CD14-positive monocyte (primary cell): ENCODE results near the gene BRDT. TPM values are rescaled to one million over a fixed set of nuclear protein-coding genes. Genes with fewer than 3 reads are reported as not detected.

Experiments
- DNase-seq, 3 donors: peaks; one replicate each; pipeline ENCODE4 v3.0.0-alpha.2; 2011 to 2022
- H2AFZ ChIP-seq: 2 replicates; pipeline ENCODE4 v1.6.0; 2012; ENCODE audit warnings: mild to moderate bottlenecking, low read depth, low read length, inconsistent platforms; ENCODE audit not compliant: insufficient read depth, poor library complexity, severe bottlenecking
- H3K27ac ChIP-seq, 2 donors: 1 replicate in 1 of 2; 2 replicates in 1 of 2; pipeline ENCODE4 v1.5.1; 2012 to 2013; ENCODE audit warnings: low read length in 2 of 2, control low read depth in 1 of 2, inconsistent platforms in 1 of 2, low read depth in 1 of 2, mild to moderate bottlenecking in 1 of 2
- H3K27me3 ChIP-seq, 2 donors: one replicate each; pipeline versions ENCODE4 v1.6.0 to v1.6.1; 2011 to 2013; ENCODE audit warnings: low read length in 2 of 2; ENCODE audit not compliant: control insufficient read depth in 2 of 2, insufficient read depth in 2 of 2
- H3K36me3 ChIP-seq, 2 donors: replicated peaks in 1 of 2; 1 replicate in 1 of 2; 2 replicates in 1 of 2; pipeline versions ENCODE4 v1.5.1 to v1.6.1; 2012 to 2013; ENCODE audit warnings: low read length in 2 of 2, control low read depth in 1 of 2, inconsistent platforms in 1 of 2, mild to moderate bottlenecking in 1 of 2; ENCODE audit not compliant: insufficient read depth in 2 of 2, control insufficient read depth in 1 of 2
- H3K4me1 ChIP-seq, 2 donors: 1 replicate in 1 of 2; 2 replicates in 1 of 2; pipeline versions ENCODE4 v1.5.1 to v1.6.1; 2012 to 2013; ENCODE audit warnings: low read length in 2 of 2, control low read depth in 1 of 2, inconsistent platforms in 1 of 2, mild to moderate bottlenecking in 1 of 2, moderate library complexity in 1 of 2; ENCODE audit not compliant: insufficient read depth in 2 of 2, control insufficient read depth in 1 of 2
- H3K4me2 ChIP-seq: replicated peaks from 2 replicates; pipeline ENCODE3; 2012; ENCODE audit warnings: low read length, moderate library complexity, mild to moderate bottlenecking; ENCODE audit not compliant: poor library complexity, severe bottlenecking; ENCODE audit errors: extremely low read depth
- H3K4me3 ChIP-seq, 3 experiments: fragments of 200-600 bp in 1 of 3; sonication (generic) in 1 of 3; replicated peaks in 1 of 3; 1 replicate in 2 of 3; 2 replicates in 1 of 3; pipeline ENCODE4 v1.5.1; 2011 to 2013; ENCODE audit warnings: low read length in 3 of 3, mild to moderate bottlenecking in 3 of 3, control low read depth in 2 of 3, low read depth in 2 of 3, inconsistent platforms in 1 of 3, moderate library complexity in 1 of 3
- H3K79me2 ChIP-seq: 2 replicates; pipeline ENCODE4 v1.6.0; 2012; ENCODE audit warnings: mild to moderate bottlenecking, control low read depth, inconsistent platforms, low read length, moderate library complexity; ENCODE audit not compliant: insufficient read depth
- H3K9ac ChIP-seq: 2 replicates; pipeline ENCODE4 v1.6.0; 2017; ENCODE audit warnings: low read length, mild to moderate bottlenecking; ENCODE audit not compliant: insufficient read depth, poor library complexity, severe bottlenecking
- H3K9me3 ChIP-seq, 2 donors: replicated peaks in 1 of 2; 1 replicate in 1 of 2; 2 replicates in 1 of 2; pipeline versions ENCODE4 v1.5.1 to v1.6.1; 2012 to 2013; ENCODE audit warnings: low read length in 2 of 2, control low read depth in 1 of 2; ENCODE audit not compliant: control insufficient read depth in 1 of 2, insufficient read depth in 1 of 2
- H4K20me1 ChIP-seq: 2 replicates; pipeline ENCODE4 v1.6.0; 2012; ENCODE audit warnings: mild to moderate bottlenecking, low read length, control low read depth, moderate library complexity; ENCODE audit not compliant: insufficient read depth
- H3K27ac Mint-ChIP-seq, 7 donors: one replicate each; pipeline ENCODE4 v1.8.0; 2020; ENCODE audit warnings: mild to moderate bottlenecking in 7 of 7, mixed read lengths in 7 of 7, moderate library complexity in 6 of 7, inconsistent platforms in 2 of 7
- H3K27me3 Mint-ChIP-seq, 3 donors: one replicate each; pipeline ENCODE4 v1.8.0; 2021 to 2022; ENCODE audit warnings: low read depth in 3 of 3, mild to moderate bottlenecking in 3 of 3, mixed read lengths in 3 of 3, moderate library complexity in 3 of 3, inconsistent platforms in 1 of 3
- H3K36me3 Mint-ChIP-seq, 2 donors: one replicate each; pipeline ENCODE4 v1.8.0; 2020; ENCODE audit warnings: mixed read lengths in 2 of 2, inconsistent platforms in 1 of 2, mild to moderate bottlenecking in 1 of 2
- H3K4me1 Mint-ChIP-seq: one replicate; pipeline ENCODE4 v1.8.0; 2020; ENCODE audit warnings: mild to moderate bottlenecking, mixed read lengths
- H3K4me3 Mint-ChIP-seq, 2 donors: one replicate each; pipeline ENCODE4 v1.8.0; 2020; ENCODE audit warnings: mild to moderate bottlenecking in 2 of 2, mixed read lengths in 2 of 2, moderate library complexity in 1 of 2
- H3K9me3 Mint-ChIP-seq, 7 donors: one replicate each; pipeline ENCODE4 v1.8.0; 2020 to 2022; ENCODE audit warnings: mixed read lengths in 7 of 7, mild to moderate bottlenecking in 6 of 7, moderate library complexity in 6 of 7, inconsistent platforms in 2 of 7
- CTCF ChIP-seq: fragments of 200-600 bp; IDR thresholded peaks from one replicate; pipeline ENCODE4 v1.8.0; 2022; ENCODE audit warnings: antibody characterized with exemption, mild to moderate bottlenecking
- WGBS: methylation state at CpG from one replicate; pipeline ENCODE4 v1.1.5; 2013; ENCODE audit warnings: missing lambda C conversion rate; ENCODE audit not compliant: insufficient coverage; 5-methylcytosine and 5-hydroxymethylcytosine counted together
- intact Hi-C, 2 donors: fragments of 100-400 bp; cut with micrococcal nuclease; formaldehyde crosslinking; loops; one replicate each; pipeline versions ENCODE4 v1.15.0 to v1.15.1; 2023
- polyA plus RNA-seq, 3 donors: library from polyadenylated mRNA; depleted of rRNA in 1 of 3; unstranded in 2 of 3; stranded (reverse) in 1 of 3; fragments of 300-500 nt in 2 of 3; fragments of >200 nt in 1 of 3; fragmentation: Illumina TruSeq in 2 of 3; gene quantifications; 1 replicate in 2 of 3; 2 replicates in 1 of 3; pipeline ENCODE4 v1.2.3, GENCODE V29; 2012 to 2021

BRDT gene
- polyA plus RNA-seq, 3 donors = not detected

GRCh38 chr1:91928026-91928425, 21.2 kb upstream of the BRDT start:
- intact Hi-C loops = loop anchor here (5.0 kb wide), 3 partner anchors 416 to 761 kb away; no protein-coding TSS in a partner anchor
- no peaks in the 10 kb centered on the region for H3K9me3 ChIP-seq
- no peak overlapping the region for H3K4me2 ChIP-seq
- no peaks in the 10 kb centered on the region for H3K36me3 ChIP-seq
- no peak overlapping the region for H3K9ac ChIP-seq
- H4K20me1 ChIP-seq = no peaks in the 10 kb centered on the region
- H3K4me1 Mint-ChIP-seq = no peaks in the 10 kb centered on the region
- no peaks in the 10 kb centered on the region for H3K36me3 Mint-ChIP-seq
- H3K27ac ChIP-seq = no peak overlapping the region
- no peak for DNase-seq
- H3K4me1 ChIP-seq = no peaks in the 10 kb centered on the region
- H3K27me3 ChIP-seq = no peaks in the 10 kb centered on the region
- H3K4me3 Mint-ChIP-seq = no peak overlapping the region
- H3K27me3 Mint-ChIP-seq = peaks cover 1 to 3% (median 2%) of the 10 kb centered on the region in 3 donors
- no peak overlapping the region for H3K27ac Mint-ChIP-seq
- no peak overlapping the region for H3K4me3 ChIP-seq
- H3K9me3 Mint-ChIP-seq = no peaks in the 10 kb centered on the region
- no peak overlapping the region for H2AFZ ChIP-seq
- H3K79me2 ChIP-seq = no peaks in the 10 kb centered on the region
- WGBS = 94% methylated on average over 2 of the region's 2 CpGs
- no peak for TF ChIP-seq CTCF

- Histone ChIP-seq H3K79me2 (no peaks in the 10 kb centered on the region), H4K20me1 (no peaks in the 10 kb centered on the region), H3K4me2 (no peak overlapping the region), H2AFZ (no peak overlapping the region), H3K36me3 (no peaks in the 10 kb centered on the region), H3K4me1 (no peaks in the 10 kb centered on the region), H3K27me3 (no peaks in the 10 kb centered on the region), H3K4me3 (no peak overlapping the region), H3K27ac (no peak overlapping the region), H3K9me3 (no peaks in the 10 kb centered on the region), H3K9ac (no peak overlapping the region)
- Mint-ChIP-seq H3K9me3 (no peaks in the 10 kb centered on the region), H3K36me3 (no peaks in the 10 kb centered on the region), H3K4me3 (no peak overlapping the region), H3K27me3 (peaks cover 0 to 3% (median 1%) of the 10 kb centered on the region in 3 donors), H3K27ac (peak overlapping the region in 1 of 7 donors; percentile 76), H3K4me1 (no peaks in the 10 kb centered on the region)
- no peak for DNase-seq
- intact Hi-C loops = loop anchor here (5.0 kb wide), 3 partner anchors 417 to 762 kb away; no protein-coding TSS in a partner anchor
- WGBS = 66% methylated on average over 2 of the region's 2 CpGs
- no peak for TF ChIP-seq CTCF
Measured at GRCh38 chr1:91929250-91929649, 20.0 kb upstream of the BRDT start.
